SU-DHL-6 (cell line): Measurements from ENCODE around the gene COL10A1.

Experiments used
- H2AFZ ChIP-seq: fragments of 200-600 bp; sonication (generic); 2 replicates; pipeline ENCODE4 v1.6.1; 2014; ENCODE audit warnings: low read depth, mild to moderate bottlenecking, moderate library complexity, mixed read lengths, antibody characterized with exemption, low read length; ENCODE audit not compliant: severe bottlenecking
- H3F3A ChIP-seq: fragments of 200-600 bp; shearing (Covaris generic); 2 replicates; pipeline ENCODE4 v1.6.0; 2016; ENCODE audit warnings: antibody characterized with exemption, mild to moderate bottlenecking; ENCODE audit not compliant: insufficient read depth
- H3K27ac ChIP-seq: fragments of 200-600 bp; sonication (generic); 2 replicates; pipeline ENCODE4 v1.5.1; 2016; ENCODE audit warnings: low read depth, mild to moderate bottlenecking, low read length, moderate library complexity, mixed read lengths
- H3K27me3 ChIP-seq: fragments of 200-600 bp; sonication (generic), shearing (Covaris generic); 2 replicates; pipeline ENCODE4 v1.6.0; 2014; ENCODE audit warnings: mild to moderate bottlenecking, low read length
- H3K36me3 ChIP-seq: fragments of 200-600 bp; sonication (generic); 2 replicates; pipeline ENCODE4 v1.6.1; 2014; ENCODE audit warnings: mild to moderate bottlenecking, low read length, mixed read lengths
- H3K4me2 ChIP-seq: fragments of 300-600, 200-600 bp; shearing (Covaris generic), sonication (generic); 2 replicates; pipeline ENCODE4 v1.6.0; 2014; ENCODE audit warnings: low read length, low read depth, mild to moderate bottlenecking; ENCODE audit not compliant: poor library complexity, severe bottlenecking
- H3K4me3 ChIP-seq: fragments of 200-600 bp; sonication (generic); 2 replicates; pipeline ENCODE4 v1.5.1; 2014; ENCODE audit warnings: antibody characterized with exemption, low read length, mild to moderate bottlenecking, mixed read lengths; ENCODE audit not compliant: insufficient read depth, poor library complexity, severe bottlenecking
- H3K79me2 ChIP-seq: fragments of 200-600 bp; sonication (generic); 2 replicates; pipeline ENCODE4 v1.6.1; 2014; ENCODE audit warnings: mild to moderate bottlenecking, low read length, moderate library complexity; ENCODE audit not compliant: insufficient read depth
- H3K9ac ChIP-seq: fragments of 200-600 bp; sonication (generic); 2 replicates; pipeline ENCODE4 v1.7.0; 2014; ENCODE audit warnings: mild to moderate bottlenecking, low read length
- H3K9me2 ChIP-seq: fragments of 200-600 bp; sonication (generic); replicated peaks from 2 replicates; pipeline ENCODE4 v1.6.1; 2014; ENCODE audit warnings: low read length; ENCODE audit not compliant: insufficient read depth
- H3K9me3 ChIP-seq: fragments of 200-600 bp; sonication (generic); 2 replicates; pipeline ENCODE4 v1.6.1; 2014; ENCODE audit warnings: low read length, mixed read lengths; ENCODE audit not compliant: insufficient read depth
- H4K20me1 ChIP-seq: fragments of 200-600 bp; sonication (generic); 2 replicates; pipeline ENCODE4 v1.6.1; 2014; ENCODE audit warnings: low read depth, mild to moderate bottlenecking, antibody characterized with exemption, low read length, moderate library complexity, mixed read lengths
- CTCF ChIP-seq: fragments of 200-600 bp; sonication (generic); IDR thresholded peaks from one replicate; pipeline ENCODE4 v1.5.1; 2017; ENCODE audit warnings: antibody characterized with exemption, mild to moderate bottlenecking, low read length, moderate library complexity; ENCODE audit not compliant: insufficient read depth, poor library complexity, severe bottlenecking
- EZH2phosphoT487 ChIP-seq: fragments of 200-600 bp; sonication (generic), shearing (Covaris generic); conservative IDR thresholded peaks from 2 replicates; pipeline ENCODE4 v1.6.1; 2018; ENCODE audit warnings: mild to moderate bottlenecking, antibody characterized with exemption, low read length, moderate library complexity, mixed read lengths

Gene COL10A1

GRCh38 chr6:116078522-116078921 is 47.4 kb downstream of the COL10A1 start:
- Histone ChIP-seq H3K9me2 (no peaks in the 10 kb centered on the region), H3K27ac (no peak overlapping the region), H3K36me3 (no peaks in the 10 kb centered on the region), H3K9me3 (no peaks in the 10 kb centered on the region), H3K4me3 (no peak overlapping the region), H3K27me3 (no peaks in the 10 kb centered on the region), H3K9ac (no peak overlapping the region), H3F3A (no peaks in the 10 kb centered on the region), H4K20me1 (no peaks in the 10 kb centered on the region), H3K4me2 (no peak overlapping the region), H2AFZ (no peak overlapping the region), H3K79me2 (no peaks in the 10 kb centered on the region)
- TF ChIP-seq CTCF (no peak), EZH2phosphoT487 (no peak)

DNA sequence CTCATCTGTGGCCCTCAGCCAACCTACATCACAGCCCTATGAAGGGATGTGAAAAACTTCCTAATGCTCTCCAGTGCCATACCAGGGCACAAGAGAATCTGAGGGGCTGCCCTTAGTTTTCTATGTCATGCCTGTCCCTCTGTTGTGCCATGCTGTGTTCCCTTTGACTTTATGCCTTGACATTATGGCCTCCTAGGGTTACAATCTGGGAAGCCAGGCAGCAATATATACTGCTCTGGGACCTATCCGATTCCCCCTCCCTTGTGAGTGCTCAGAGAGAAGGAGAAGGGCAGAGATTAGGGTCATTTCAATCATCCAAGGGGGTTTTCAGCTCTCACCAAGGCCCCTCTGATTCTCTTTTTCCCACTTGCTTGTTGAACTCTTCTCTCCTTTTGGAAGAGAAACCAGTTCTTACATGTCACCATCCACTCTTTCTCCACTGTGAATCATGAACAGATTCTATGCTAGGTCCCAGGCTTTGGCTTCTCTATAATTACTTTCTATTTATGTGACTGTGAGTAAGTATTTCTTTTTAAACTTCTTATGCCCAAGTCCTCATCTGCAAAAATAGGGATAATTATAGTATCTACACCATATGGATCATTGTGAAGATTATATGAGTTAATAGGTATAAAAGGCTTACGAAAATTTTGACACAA is 51.1 kb downstream of the COL10A1 start:
- no peak overlapping the region for H3K4me2 ChIP-seq
- H3K36me3 ChIP-seq, result no peaks in the 10 kb centered on the region
- no peaks in the 10 kb centered on the region for H4K20me1 ChIP-seq
- H3F3A ChIP-seq, result no peaks in the 10 kb centered on the region
- H3K9me2 ChIP-seq, result no peaks in the 10 kb centered on the region
- H3K27ac ChIP-seq, result no peak overlapping the region
- H2AFZ ChIP-seq, result no peak overlapping the region
- H3K4me3 ChIP-seq, result no peak overlapping the region
- no peaks in the 10 kb centered on the region for H3K9me3 ChIP-seq
- no peaks in the 10 kb centered on the region for H3K79me2 ChIP-seq
- TF ChIP-seq EZH2phosphoT487 (no peak), CTCF (no peak)
- H3K27me3 ChIP-seq, result no peaks in the 10 kb centered on the region
- no peak overlapping the region for H3K9ac ChIP-seq

DNA sequence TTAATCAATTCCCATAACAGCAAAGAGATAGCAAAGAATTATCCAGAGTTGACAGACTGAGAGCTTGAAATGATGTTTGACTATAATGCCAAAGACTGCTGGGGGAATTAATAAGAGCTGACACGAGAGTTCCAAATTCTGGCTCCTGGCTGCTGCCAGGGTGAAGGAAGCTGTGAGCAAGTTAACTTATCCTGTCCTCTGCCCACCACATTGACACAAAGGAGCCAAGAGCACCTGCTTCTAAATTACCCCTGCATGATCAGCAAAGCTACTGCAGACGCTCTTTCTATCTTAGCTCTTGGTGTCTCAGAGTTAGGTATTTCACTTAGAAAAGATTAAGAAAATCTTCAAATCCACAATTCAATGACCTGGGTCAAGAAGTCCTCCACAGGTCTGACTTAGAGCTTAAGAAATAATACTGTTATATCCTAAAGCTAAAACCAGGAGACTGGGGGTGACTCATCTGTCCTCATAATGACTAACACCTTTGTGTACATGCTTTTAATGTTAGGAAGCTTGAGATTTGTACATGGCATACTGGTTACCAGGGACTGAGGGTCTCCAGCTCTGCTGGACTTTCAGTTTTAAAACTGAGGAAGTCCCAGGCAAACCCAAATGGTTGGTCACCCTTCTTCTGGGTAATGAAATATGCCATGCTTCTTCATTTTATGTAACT is 52.0 kb downstream of the COL10A1 start:
- TF ChIP-seq CTCF (no peak), EZH2phosphoT487 (no peak)
- H3K27ac ChIP-seq, result no peak overlapping the region
- no peaks in the 10 kb centered on the region for H4K20me1 ChIP-seq
- no peaks in the 10 kb centered on the region for H3K27me3 ChIP-seq
- no peaks in the 10 kb centered on the region for H3K36me3 ChIP-seq
- H3K9ac ChIP-seq, result no peak overlapping the region
- no peak overlapping the region for H3K4me3 ChIP-seq
- H3K79me2 ChIP-seq, result no peaks in the 10 kb centered on the region
- no peaks in the 10 kb centered on the region for H3K9me2 ChIP-seq
- no peaks in the 10 kb centered on the region for H3K9me3 ChIP-seq
- H3F3A ChIP-seq, result no peaks in the 10 kb centered on the region
- no peak overlapping the region for H2AFZ ChIP-seq
- H3K4me2 ChIP-seq, result no peak overlapping the region
